B cell (primary cell): ENCODE measurements around the gene SLC25A5.

Experiments used
- CTCF ChIP-seq: fragments of 200-600 bp; IDR thresholded peaks from one replicate; pipeline ENCODE4 v1.8.0; 2022; ENCODE audit warnings: antibody characterized with exemption, mild to moderate bottlenecking
- EZH2 ChIP-seq: IDR thresholded peaks from 2 replicates; pipeline ENCODE4 v1.6.1; 2012; ENCODE audit warnings: borderline replicate concordance, low read depth, mild to moderate bottlenecking, moderate library complexity, low read length; ENCODE audit not compliant: insufficient read depth, poor library complexity, severe bottlenecking

- no peak for TF ChIP-seq CTCF
- TF ChIP-seq EZH2, result no peak
Measured at GRCh38 chrX:119424999-119425398, 43.2 kb upstream of the SLC25A5 start.
